H9 (cell line): ENCODE results near the gene MME. TPM values are rescaled to one million over a fixed set of nuclear protein-coding genes. Genes with fewer than 3 reads are reported as not detected.

Experiments
- DNase-seq: peaks from one replicate; pipeline ENCODE4 v3.0.0-alpha.2; 2017
- H2AFZ ChIP-seq: one replicate; pipeline ENCODE4 v1.6.1; 2013; ENCODE audit warnings: mild to moderate bottlenecking, low read length, control low read depth, moderate library complexity
- H2AK5ac ChIP-seq: 2 replicates; pipeline ENCODE4 v1.6.1; 2013; ENCODE audit warnings: low read length, control low read depth, mixed read lengths; ENCODE audit not compliant: insufficient read length
- H2BK120ac ChIP-seq: one replicate; pipeline ENCODE4 v1.6.1; 2013; ENCODE audit warnings: low read depth, mild to moderate bottlenecking, low read length, control low read depth, inconsistent platforms; ENCODE audit not compliant: poor library complexity, severe bottlenecking
- H2BK12ac ChIP-seq: 2 replicates; pipeline ENCODE4 v1.6.1; 2013; ENCODE audit warnings: low read length, control low read depth, mixed read lengths, low read depth; ENCODE audit not compliant: insufficient read length
- H2BK15ac ChIP-seq: 2 replicates; pipeline ENCODE4 v1.6.1; 2013; ENCODE audit warnings: low read depth, low read length, control low read depth
- H2BK20ac ChIP-seq: one replicate; pipeline ENCODE4 v1.6.1; 2013; ENCODE audit warnings: low read depth, mild to moderate bottlenecking, low read length, control low read depth, inconsistent platforms; ENCODE audit not compliant: poor library complexity, severe bottlenecking
- H2BK5ac ChIP-seq: 2 replicates; pipeline ENCODE4 v1.6.1; 2013; ENCODE audit warnings: low read length, control low read depth, mixed read lengths; ENCODE audit not compliant: insufficient read length
- H3K14ac ChIP-seq: 2 replicates; pipeline ENCODE4 v1.6.1; 2013; ENCODE audit warnings: low read length, control low read depth; ENCODE audit not compliant: insufficient read depth
- H3K18ac ChIP-seq: 2 replicates; pipeline ENCODE4 v1.6.1; 2013; ENCODE audit warnings: low read depth, mild to moderate bottlenecking, mixed read lengths, low read length, control low read depth; ENCODE audit not compliant: insufficient read length
- H3K23ac ChIP-seq: 2 replicates; pipeline ENCODE4 v1.6.1; 2013; ENCODE audit warnings: low read length, control low read depth, mixed read lengths, low read depth; ENCODE audit not compliant: insufficient read length
- H3K23me2 ChIP-seq: 2 replicates; pipeline ENCODE4 v1.6.1; 2013; ENCODE audit warnings: low read depth, mild to moderate bottlenecking, mixed read lengths, low read length, control low read depth; ENCODE audit not compliant: insufficient read length, poor library complexity, severe bottlenecking
- H3K27ac ChIP-seq: 2 replicates; pipeline ENCODE4 v1.5.1; 2013; ENCODE audit warnings: low read length, control low read depth, mixed read lengths, low read depth; ENCODE audit not compliant: insufficient read length
- H3K27me3 ChIP-seq: 2 replicates; pipeline ENCODE4 v1.6.1; 2013; ENCODE audit warnings: low read length, control low read depth, inconsistent platforms; ENCODE audit not compliant: insufficient read depth
- H3K4ac ChIP-seq: 2 replicates; pipeline ENCODE4 v1.6.1; 2013; ENCODE audit warnings: low read depth, mild to moderate bottlenecking, control low read depth, inconsistent platforms, low read length, moderate library complexity
- H3K4me1 ChIP-seq: 2 replicates; pipeline ENCODE4 v1.6.1; 2013; ENCODE audit warnings: low read length, control low read depth, inconsistent platforms; ENCODE audit not compliant: insufficient read depth
- H3K4me2 ChIP-seq: 2 replicates; pipeline ENCODE4 v1.6.1; 2013; ENCODE audit warnings: low read length, control low read depth, mixed read lengths; ENCODE audit not compliant: insufficient read length, insufficient read depth
- H3K56ac ChIP-seq: 2 replicates; pipeline ENCODE4 v1.6.1; 2013; ENCODE audit warnings: low read depth, mild to moderate bottlenecking, mixed read lengths, low read length, control low read depth; ENCODE audit not compliant: insufficient read length
- H3K79me1 ChIP-seq: 2 replicates; pipeline ENCODE4 v1.6.1; 2013; ENCODE audit warnings: low read depth, mild to moderate bottlenecking, moderate library complexity, low read length, control low read depth, inconsistent platforms; ENCODE audit not compliant: insufficient read depth, poor library complexity, severe bottlenecking
- H3K79me2 ChIP-seq: 2 replicates; pipeline ENCODE4 v1.6.1; 2013; ENCODE audit warnings: low read length, control low read depth, inconsistent platforms; ENCODE audit not compliant: insufficient read depth
- H3K9ac ChIP-seq: 2 replicates; pipeline ENCODE4 v1.6.1; 2013; ENCODE audit warnings: low read length, control low read depth, mixed read lengths; ENCODE audit not compliant: insufficient read length; ENCODE audit errors: extremely low read depth
- H3K9me3 ChIP-seq: one replicate; pipeline ENCODE4 v1.6.1; 2013; ENCODE audit warnings: low read depth, low read length, inconsistent platforms; ENCODE audit not compliant: control insufficient read depth
- H3T11ph ChIP-seq: one replicate; pipeline ENCODE4 v1.6.1; 2013; ENCODE audit warnings: mild to moderate bottlenecking, low read length, control low read depth, inconsistent platforms
- H4K20me1 ChIP-seq: one replicate; pipeline ENCODE4 v1.6.1; 2013; ENCODE audit not compliant: control insufficient read depth, insufficient read length, insufficient read depth
- H4K5ac ChIP-seq: 2 replicates; pipeline ENCODE4 v1.6.1; 2013; ENCODE audit warnings: low read depth, mild to moderate bottlenecking, mixed read lengths, low read length, control low read depth; ENCODE audit not compliant: insufficient read length
- H4K8ac ChIP-seq: replicated peaks from 2 replicates; pipeline ENCODE4 v1.6.1; 2013; ENCODE audit warnings: low read length, control low read depth, mixed read lengths, low read depth; ENCODE audit not compliant: insufficient read length
- H4K91ac ChIP-seq: 2 replicates; pipeline ENCODE4 v1.6.1; 2013; ENCODE audit warnings: low read depth, mild to moderate bottlenecking, moderate library complexity, mixed read lengths, low read length, control low read depth; ENCODE audit not compliant: insufficient read length
- H3K27ac Mint-ChIP-seq, 3 experiments: 2 replicates in 2 of 3; 3 replicates in 1 of 3; pipeline ENCODE4 v1.8.0; 2020 to 2021; ENCODE audit warnings: mixed read lengths in 3 of 3, mild to moderate bottlenecking in 1 of 3, moderate library complexity in 1 of 3
- H3K27me3 Mint-ChIP-seq: 2 replicates; pipeline ENCODE4 v1.8.0; 2021; ENCODE audit warnings: low read depth, mild to moderate bottlenecking, moderate library complexity, mixed read lengths
- H3K36me3 Mint-ChIP-seq, 3 experiments: 2 replicates in 2 of 3; 3 replicates in 1 of 3; pipeline ENCODE4 v1.8.0; 2020 to 2021; ENCODE audit warnings: low read depth in 3 of 3, mixed read lengths in 3 of 3; ENCODE audit not compliant: insufficient read depth in 1 of 3
- H3K4me1 Mint-ChIP-seq, 2 experiments: 2 replicates each; pipeline ENCODE4 v1.8.0; 2020; ENCODE audit warnings: mixed read lengths in 2 of 2
- H3K4me3 Mint-ChIP-seq, 2 experiments: 2 replicates in 1 of 2; 3 replicates in 1 of 2; pipeline ENCODE4 v1.8.0; 2020 to 2021; ENCODE audit warnings: mild to moderate bottlenecking in 2 of 2, mixed read lengths in 2 of 2, moderate library complexity in 1 of 2
- H3K9me3 Mint-ChIP-seq, 2 experiments: 2 replicates in 1 of 2; 3 replicates in 1 of 2; pipeline ENCODE4 v1.8.0; 2020; ENCODE audit warnings: mild to moderate bottlenecking in 2 of 2, mixed read lengths in 2 of 2, moderate library complexity in 1 of 2
- CTCF ChIP-seq: fragments of 200-600 bp; sonication (generic); conservative IDR thresholded peaks from 3 replicates; pipeline ENCODE4 v1.8.0; 2021; ENCODE audit warnings: antibody characterized with exemption, mild to moderate bottlenecking
- WGBS: extraction: QIAGEN DNeasy Blood & Tissue Kit; methylation state at CpG from one replicate; pipeline ENCODE4 v1.1.7; 2013; ENCODE audit warnings: missing lambda C conversion rate, low lambda C conversion rate, mixed read lengths; ENCODE audit not compliant: insufficient read length; ENCODE audit errors: extremely low coverage; 5-methylcytosine and 5-hydroxymethylcytosine counted together
- total RNA-seq: library from RNA; stranded (reverse); gene quantifications from 2 replicates; pipeline ENCODE4 v1.2.1, GENCODE V29; 2021

Gene MME
- total RNA-seq, 1 experiment from 2014 or later, result 16.4 TPM

- Mint-ChIP-seq H3K27ac (no peak overlapping the region), H3K9me3 (no peaks in the 10 kb centered on the region), H3K4me1 (no peaks in the 10 kb centered on the region), H3K36me3 (peaks cover 0 to 6% (median 0%) of the 10 kb centered on the region in 3 experiments; a peak in 2 of 7 replicates), H3K4me3 (no peak overlapping the region), H3K27me3 (no peaks in the 10 kb centered on the region)
- H3K27ac ChIP-seq, result no peak overlapping the region
- H3K4ac ChIP-seq, result no peak overlapping the region
- H3K56ac ChIP-seq, result no peak overlapping the region
- H2BK12ac ChIP-seq, result no peak overlapping the region
- no peak overlapping the region for H3T11ph ChIP-seq
- no peak overlapping the region for H4K91ac ChIP-seq
- no peak overlapping the region for H2BK20ac ChIP-seq
- H3K79me2 ChIP-seq, result no peaks in the 10 kb centered on the region
- H2BK120ac ChIP-seq, result no peak overlapping the region
- no peaks in the 10 kb centered on the region for H4K20me1 ChIP-seq
- H3K14ac ChIP-seq, result no peak overlapping the region
- H2AFZ ChIP-seq, result no peak overlapping the region
- H3K79me1 ChIP-seq, result no peaks in the 10 kb centered on the region
- H4K8ac ChIP-seq, result no peak overlapping the region
- no peak overlapping the region for H2BK15ac ChIP-seq
- no peak overlapping the region for H3K18ac ChIP-seq
- no peak overlapping the region for H3K4me2 ChIP-seq
- TF ChIP-seq CTCF, result no peak
- H3K23me2 ChIP-seq, result no peaks in the 10 kb centered on the region
- H3K23ac ChIP-seq, result no peak overlapping the region
- no peak overlapping the region for H2AK5ac ChIP-seq
- no peak for DNase-seq
- no peaks in the 10 kb centered on the region for H3K27me3 ChIP-seq
- no peaks in the 10 kb centered on the region for H3K9me3 ChIP-seq
- H2BK5ac ChIP-seq, result no peak overlapping the region
- no peaks in the 10 kb centered on the region for H3K4me1 ChIP-seq
- H4K5ac ChIP-seq, result no peak overlapping the region
- H3K9ac ChIP-seq, result no peak overlapping the region
- no CpG with 5 or more reads among the region's 3 CpGs for WGBS
These were observed 147.0 kb downstream of the MME start for GRCh38 chr3:155227141-155227540.
